Natural killer cell (primary cell): ENCODE results near the gene MRPS24. TPM values are rescaled to one million over a fixed set of nuclear protein-coding genes. Genes with fewer than 3 reads are reported as not detected.
A peak's percentile ranks its signal among the peaks of the same experiment; 100 is the strongest.

Experiments
- ATAC-seq, 3 donors: fragments of 150-1000 bp in 2 of 3; fragments of 200-7000 bp in 1 of 3; cut with Tn5 transposase; 1 replicate in 1 of 3; 2 replicates in 2 of 3; pipeline ENCODE4 v1.10.0; 2021; ENCODE audit warnings: mild to moderate bottlenecking in 2 of 3, moderate library complexity in 2 of 3
- DNase-seq, 2 donors: peaks; one replicate each; pipeline versions ENCODE4 v3.0.0 to v3.0.0-alpha.2; 2013 to 2021; ENCODE audit warnings: mixed read lengths in 1 of 2
- H3K27ac ChIP-seq: one replicate; pipeline ENCODE4 v1.5.1; 2013; ENCODE audit warnings: mild to moderate bottlenecking, low read length
- H3K27me3 ChIP-seq: one replicate; pipeline ENCODE4 v1.6.1; 2013; ENCODE audit warnings: low read length; ENCODE audit not compliant: control insufficient read depth, insufficient read depth
- H3K36me3 ChIP-seq: one replicate; pipeline ENCODE4 v1.6.1; 2013; ENCODE audit warnings: low read length; ENCODE audit not compliant: control insufficient read depth, insufficient read depth
- H3K4me1 ChIP-seq: one replicate; pipeline ENCODE4 v1.6.1; 2013; ENCODE audit warnings: low read length; ENCODE audit not compliant: control insufficient read depth, insufficient read depth
- H3K4me3 ChIP-seq: one replicate; pipeline ENCODE4 v1.5.1; 2013; ENCODE audit warnings: low read length
- H3K9me3 ChIP-seq: one replicate; pipeline ENCODE4 v1.6.1; 2013; ENCODE audit warnings: low read length; ENCODE audit not compliant: control insufficient read depth, insufficient read depth
- H3K27ac Mint-ChIP-seq, 2 donors: one replicate each; pipeline ENCODE4 v1.8.0; 2022; ENCODE audit warnings: mild to moderate bottlenecking in 2 of 2, mixed read lengths in 2 of 2, moderate library complexity in 1 of 2
- H3K27me3 Mint-ChIP-seq, 2 donors: one replicate each; pipeline ENCODE4 v1.8.0; 2022; ENCODE audit warnings: low read depth in 2 of 2, mixed read lengths in 2 of 2
- H3K36me3 Mint-ChIP-seq: one replicate; pipeline ENCODE4 v1.8.0; 2022; ENCODE audit warnings: mixed read lengths
- H3K4me1 Mint-ChIP-seq, 2 donors: one replicate each; pipeline ENCODE4 v1.8.0; 2022; ENCODE audit warnings: mixed read lengths in 2 of 2
- H3K4me3 Mint-ChIP-seq: one replicate; pipeline ENCODE4 v1.8.0; 2022; ENCODE audit warnings: mild to moderate bottlenecking, moderate library complexity, mixed read lengths
- H3K9me3 Mint-ChIP-seq, 2 donors: one replicate each; pipeline ENCODE4 v1.8.0; 2022; ENCODE audit warnings: mixed read lengths in 2 of 2
- WGBS: methylation state at CpG from one replicate; pipeline ENCODE4 v1.1.7; 2013; ENCODE audit warnings: missing lambda C conversion rate; ENCODE audit not compliant: insufficient coverage; 5-methylcytosine and 5-hydroxymethylcytosine counted together
- intact Hi-C: fragments of 100-400 bp; cut with micrococcal nuclease; formaldehyde crosslinking; loops from one replicate; pipeline ENCODE4 v1.14.2; 2022
- total RNA-seq, 4 donors: library from RNA; stranded (reverse); fragments of 120-200 nt in 1 of 4; gene quantifications; one replicate each; pipeline versions ENCODE4 v1.2.3 to v1.2.4, GENCODE V29; 2013 to 2022
- TF ChIP-seq, protein P1 (sequence below): fragments of 200-600 bp; IDR thresholded peaks from one replicate; pipeline ENCODE4 v1.8.0; 2022; ENCODE audit warnings: antibody characterized with exemption

MRPS24 gene
- total RNA-seq, 3 donors from 2014 or later (not counting 1 experiment from before 2014, with no cell fraction given) = 34.8 to 37.4 (median 35.7) TPM

DNA sequence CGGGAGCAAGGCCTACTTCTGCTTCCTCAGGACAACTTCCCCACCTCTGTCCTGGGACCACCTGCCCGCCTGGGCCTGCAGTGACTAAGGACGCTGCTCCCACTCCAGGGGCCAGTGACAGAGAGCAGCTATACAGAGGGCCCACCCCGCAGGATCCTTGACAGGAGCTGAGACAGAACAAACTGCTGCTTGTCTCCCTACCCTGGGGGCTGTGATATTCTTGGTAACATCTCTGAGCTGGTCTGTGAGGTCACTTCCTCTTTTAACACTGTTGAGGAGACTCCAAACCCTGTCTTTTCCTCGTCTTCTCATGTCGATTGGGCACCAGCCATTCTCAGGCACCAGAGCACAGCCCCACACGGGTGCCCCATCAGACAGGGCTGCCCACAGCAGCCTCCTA, 6.9 kb upstream of the MRPS24 start:
- H3K27ac ChIP-seq = no peak overlapping the region
- intact Hi-C loops = no loop called here
- H3K27me3 Mint-ChIP-seq = no peaks in the 10 kb centered on the region
- no peaks in the 10 kb centered on the region for H3K9me3 Mint-ChIP-seq
- H3K4me1 ChIP-seq = peaks cover 13% of the 10 kb centered on the region
- H3K9me3 ChIP-seq = no peaks in the 10 kb centered on the region
- H3K36me3 Mint-ChIP-seq = peaks cover 2% of the 10 kb centered on the region
- DNase-seq (no peak), ATAC-seq (peak in 1 of 3 donors; percentile 38)
- TF ChIP-seq, protein P1, sequence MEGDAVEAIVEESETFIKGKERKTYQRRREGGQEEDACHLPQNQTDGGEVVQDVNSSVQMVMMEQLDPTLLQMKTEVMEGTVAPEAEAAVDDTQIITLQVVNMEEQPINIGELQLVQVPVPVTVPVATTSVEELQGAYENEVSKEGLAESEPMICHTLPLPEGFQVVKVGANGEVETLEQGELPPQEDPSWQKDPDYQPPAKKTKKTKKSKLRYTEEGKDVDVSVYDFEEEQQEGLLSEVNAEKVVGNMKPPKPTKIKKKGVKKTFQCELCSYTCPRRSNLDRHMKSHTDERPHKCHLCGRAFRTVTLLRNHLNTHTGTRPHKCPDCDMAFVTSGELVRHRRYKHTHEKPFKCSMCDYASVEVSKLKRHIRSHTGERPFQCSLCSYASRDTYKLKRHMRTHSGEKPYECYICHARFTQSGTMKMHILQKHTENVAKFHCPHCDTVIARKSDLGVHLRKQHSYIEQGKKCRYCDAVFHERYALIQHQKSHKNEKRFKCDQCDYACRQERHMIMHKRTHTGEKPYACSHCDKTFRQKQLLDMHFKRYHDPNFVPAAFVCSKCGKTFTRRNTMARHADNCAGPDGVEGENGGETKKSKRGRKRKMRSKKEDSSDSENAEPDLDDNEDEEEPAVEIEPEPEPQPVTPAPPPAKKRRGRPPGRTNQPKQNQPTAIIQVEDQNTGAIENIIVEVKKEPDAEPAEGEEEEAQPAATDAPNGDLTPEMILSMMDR = no peak
- H3K27ac Mint-ChIP-seq = peak overlapping the region in 1 of 2 donors; percentile 22
- H3K4me3 Mint-ChIP-seq = no peak overlapping the region
- 79% methylated on average over 7 of the region's 7 CpGs for WGBS
- peaks cover 6 to 17% of the 10 kb centered on the region in 2 donors for H3K4me1 Mint-ChIP-seq
- no peak overlapping the region for H3K4me3 ChIP-seq
- peaks cover 34% of the 10 kb centered on the region for H3K36me3 ChIP-seq
- H3K27me3 ChIP-seq = no peaks in the 10 kb centered on the region

DNA sequence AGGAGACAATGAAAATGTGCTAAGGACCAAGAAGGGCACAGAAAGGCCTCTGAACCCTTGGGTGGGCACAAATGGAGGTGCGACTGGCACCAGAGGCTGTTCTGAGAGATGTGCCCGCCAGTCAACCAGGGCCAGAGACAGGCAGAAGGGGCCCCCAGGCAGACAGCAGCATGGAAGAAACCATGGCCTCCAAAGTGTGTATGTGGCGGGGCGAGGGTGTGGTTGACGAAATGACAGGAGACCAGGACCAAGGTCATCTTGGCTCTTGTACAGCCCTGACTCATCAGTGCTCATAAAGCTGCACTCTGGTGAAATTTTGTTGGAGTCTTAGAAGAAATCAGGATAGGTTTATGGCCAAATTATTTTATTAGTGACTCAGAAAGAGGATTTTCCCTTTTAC, 4.0 kb upstream of the MRPS24 start:
- peak overlapping the region in 1 of 2 donors; percentile 47 for H3K27ac Mint-ChIP-seq
- no peaks in the 10 kb centered on the region for H3K9me3 Mint-ChIP-seq
- no peak for DNase-seq
- no peaks in the 10 kb centered on the region for H3K27me3 Mint-ChIP-seq
- H3K4me3 ChIP-seq = no peak overlapping the region
- no peak for ATAC-seq
- 97% methylated on average over 5 of the region's 5 CpGs for WGBS
- H3K4me3 Mint-ChIP-seq = no peak overlapping the region
- TF ChIP-seq, protein P1 = no peak
- H3K9me3 ChIP-seq = no peaks in the 10 kb centered on the region
- H3K4me1 Mint-ChIP-seq = peaks cover 21 to 34% of the 10 kb centered on the region in 2 donors
- no peak overlapping the region for H3K27ac ChIP-seq
- no peaks in the 10 kb centered on the region for H3K27me3 ChIP-seq
- peaks cover 27% of the 10 kb centered on the region for H3K4me1 ChIP-seq
- H3K36me3 Mint-ChIP-seq = no peaks in the 10 kb centered on the region
- H3K36me3 ChIP-seq = peaks cover 17% of the 10 kb centered on the region
- intact Hi-C loops = no loop called here

DNA sequence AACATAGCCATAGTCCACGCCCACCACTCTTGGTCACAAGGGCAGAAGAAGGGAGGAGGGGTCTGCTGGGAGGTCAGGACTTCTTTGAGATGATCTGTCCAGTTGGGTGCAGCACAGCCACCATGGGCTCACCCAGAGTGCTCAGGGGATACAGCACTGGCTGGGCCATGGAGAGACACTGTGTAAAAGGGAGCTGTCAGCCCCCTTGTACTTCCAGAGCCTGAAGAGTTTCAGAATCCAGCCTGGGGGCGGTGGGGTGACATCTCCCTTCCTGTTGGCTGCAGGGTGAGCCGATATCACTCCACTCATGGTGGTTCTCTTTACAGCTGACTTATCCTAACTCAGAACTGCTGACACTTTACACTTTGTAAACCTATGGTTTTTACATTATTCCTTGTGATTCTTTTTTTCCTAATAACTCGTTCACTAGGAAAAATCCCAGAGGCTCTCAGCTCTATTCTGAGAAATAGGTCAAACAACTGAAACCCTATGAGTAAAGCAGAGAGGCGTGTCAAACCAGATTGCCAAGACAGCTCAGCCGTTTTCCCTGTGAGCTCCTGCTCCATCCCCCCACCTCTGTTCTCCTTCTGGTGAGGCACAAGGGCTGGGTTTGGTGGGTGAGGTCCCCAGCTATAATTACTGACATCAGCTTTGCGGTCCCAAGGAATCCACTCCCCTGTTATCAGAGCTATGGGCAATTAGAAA, 3.2 kb upstream of the MRPS24 start:
- Mint-ChIP-seq H3K9me3 (no peaks in the 10 kb centered on the region), H3K27me3 (no peaks in the 10 kb centered on the region), H3K4me1 (peaks cover 22 to 32% of the 10 kb centered on the region in 2 donors), H3K4me3 (no peak overlapping the region), H3K27ac (peak overlapping the region in 1 of 2 donors; percentile 47), H3K36me3 (no peaks in the 10 kb centered on the region)
- no peaks in the 10 kb centered on the region for H3K27me3 ChIP-seq
- 76% methylated on average over 7 of the region's 7 CpGs for WGBS
- no peak for ATAC-seq
- TF ChIP-seq, protein P1 = no peak
- H3K9me3 ChIP-seq = no peaks in the 10 kb centered on the region
- H3K36me3 ChIP-seq = peaks cover 10% of the 10 kb centered on the region
- intact Hi-C loops = no loop called here
- H3K4me3 ChIP-seq = no peak overlapping the region
- peaks cover 30% of the 10 kb centered on the region for H3K4me1 ChIP-seq
- no peak for DNase-seq
- H3K27ac ChIP-seq = no peak overlapping the region

DNA sequence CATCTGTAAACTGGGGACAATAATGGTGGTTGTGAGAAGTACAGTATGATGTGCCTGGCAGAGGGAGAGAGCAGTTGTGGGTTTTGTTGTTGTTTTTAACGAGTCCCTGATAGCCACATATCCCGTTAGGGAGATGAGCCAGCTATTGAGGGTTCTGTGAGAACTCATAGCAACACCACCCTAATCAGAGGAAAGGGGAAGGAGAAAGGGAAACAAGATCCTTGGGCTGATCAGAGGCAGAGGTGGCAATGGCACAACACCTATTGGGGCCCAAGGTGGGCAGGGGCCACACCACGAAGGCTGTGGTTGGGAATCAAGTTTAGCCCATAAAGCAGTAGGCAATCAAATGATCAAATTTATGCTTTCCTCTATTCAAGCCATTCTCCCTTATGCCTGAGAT, 1.7 kb upstream of the MRPS24 start:
- 78% methylated on average over 3 of the region's 3 CpGs for WGBS
- Mint-ChIP-seq H3K4me3 (peak overlapping the region; percentile 5), H3K27ac (no peak overlapping the region), H3K36me3 (no peaks in the 10 kb centered on the region), H3K27me3 (no peaks in the 10 kb centered on the region), H3K9me3 (no peaks in the 10 kb centered on the region), H3K4me1 (peaks cover 16 to 25% of the 10 kb centered on the region in 2 donors)
- TF ChIP-seq, protein P1 = no peak
- DNase-seq (no peak), ATAC-seq (no peak)
- Histone ChIP-seq H3K9me3 (no peaks in the 10 kb centered on the region), H3K27me3 (no peaks in the 10 kb centered on the region), H3K27ac (no peak overlapping the region), H3K36me3 (peaks cover 10% of the 10 kb centered on the region), H3K4me3 (no peak overlapping the region), H3K4me1 (peaks cover 19% of the 10 kb centered on the region)
- intact Hi-C loops = no loop called here
